K562 (cell line): ENCODE results near the gene BID. TPM values are rescaled to one million over a fixed set of nuclear protein-coding genes. Genes with fewer than 3 reads are reported as not detected.

Experiments
- ATF7 ChIP-seq: fragments of 450-650 bp; IDR thresholded peaks from 2 replicates; pipeline ENCODE4 v1.7.1; 2014; ENCODE audit warnings: mild to moderate bottlenecking, moderate library complexity
- CBFA2T2 ChIP-seq: fragments of 450-650 bp; conservative IDR thresholded peaks from 2 replicates; pipeline ENCODE4 v1.6.1; 2017; ENCODE audit warnings: mild to moderate bottlenecking
- FOXA1 ChIP-seq: fragments of 450-650 bp; IDR thresholded peaks from 2 replicates; pipeline ENCODE4 v1.6.1; 2016; ENCODE audit warnings: mild to moderate bottlenecking, borderline replicate concordance
- MAFF ChIP-seq: IDR thresholded peaks from 2 replicates; pipeline ENCODE4 v1.6.1; 2012; ENCODE audit warnings: low read length, improper control_type of control experiment
- MGA ChIP-seq: fragments of 450-650 bp; IDR thresholded peaks from 2 replicates; pipeline ENCODE4 v1.6.1; 2016; ENCODE audit warnings: mild to moderate bottlenecking, moderate library complexity
- MIER1 ChIP-seq: fragments of 450-650 bp; IDR thresholded peaks from 2 replicates; pipeline ENCODE4 v1.6.1; 2016; ENCODE audit warnings: antibody characterized with exemption, mild to moderate bottlenecking, low read depth
- OTX1 ChIP-seq: fragments of 450-650 bp; formaldehyde crosslinking; IDR thresholded peaks from 2 replicates; pipeline ENCODE4 v1.4.0; 2022; ENCODE audit warnings: mild to moderate bottlenecking
- PHF8 ChIP-seq: fragments of 200-600 bp; sonication (generic); IDR thresholded peaks from 2 replicates; pipeline ENCODE4 v1.6.1; 2012; ENCODE audit warnings: mixed run types, mild to moderate bottlenecking, inconsistent platforms, low read length, moderate library complexity, borderline replicate concordance
- PKNOX1 ChIP-seq: fragments of 450-650 bp; IDR thresholded peaks from 2 replicates; pipeline ENCODE4 v1.6.1; 2016
- RAD51 ChIP-seq: fragments of 450-650 bp; IDR thresholded peaks from 2 replicates; pipeline ENCODE4 v1.7.1; 2016; ENCODE audit warnings: low read depth, mild to moderate bottlenecking, borderline replicate concordance
- RBM25 ChIP-seq: fragments of 200-400 bp; formaldehyde crosslinking; IDR thresholded peaks from 2 replicates; pipeline ENCODE4 v1.6.1; 2018; ENCODE audit warnings: low read length, low read depth, moderate library complexity; ENCODE audit not compliant: severe bottlenecking
- polyA plus RNA-seq, 8 experiments: library from polyadenylated mRNA; depleted of rRNA in 4 of 8; stranded (reverse) in 5 of 8; unstranded in 3 of 8; fragments of >200 nt; fragmentation: Nextera tagmentation in 2 of 8; fragmentation: Illumina TruSeq in 1 of 8; extraction: Ambion mirVana in 2 of 8; extraction: Trizol in 1 of 8; gene quantifications; 2 replicates each; pipeline versions ENCODE4 v1.2.1 to v1.2.3, GENCODE V29; 2011 to 2014; ENCODE audit warnings: inconsistent platforms in 1 of 8, missing spikeins in 1 of 8
- total RNA-seq, 7 experiments: library from RNA; depleted of rRNA in 6 of 7; stranded (reverse); fragments of >200 nt in 6 of 7; fragmentation: Illumina TruSeq in 2 of 7; extraction: Trizol in 2 of 7; gene quantifications; 2 replicates each; pipeline versions ENCODE4 v1.2.1 to v1.2.3, GENCODE V29; 2011 to 2021; ENCODE audit warnings: low replicate concordance in 1 of 7
- TF ChIP-seq, protein P1 (sequence below): sonication (generic); IDR thresholded peaks from 2 replicates; pipeline ENCODE4 v1.6.1; 2016
- TF ChIP-seq, protein P2 (sequence below): fragments of 200-800 bp; sonication (Bioruptor generic); IDR thresholded peaks from 2 replicates; pipeline ENCODE4 v1.6.1; 2017; ENCODE audit warnings: missing genetic modification characterization, missing compliant biosample characterization

BID gene
- total and polyA plus RNA-seq, 9 of the 15 experiments (the other 6 are each of a cell fraction or from before 2014, with no cell fraction given) = 5.2 to 209 (median 63.7) TPM

- no peak for TF ChIP-seq MGA
- no peak for TF ChIP-seq RBM25
- TF ChIP-seq PKNOX1 = no peak
- TF ChIP-seq MIER1 = no peak
- TF ChIP-seq CBFA2T2 = no peak
- 0 out of 2 replicates have a peak, but pooled peaks have one; percentile 34 for TF ChIP-seq ATF7
- TF ChIP-seq, protein P1, sequence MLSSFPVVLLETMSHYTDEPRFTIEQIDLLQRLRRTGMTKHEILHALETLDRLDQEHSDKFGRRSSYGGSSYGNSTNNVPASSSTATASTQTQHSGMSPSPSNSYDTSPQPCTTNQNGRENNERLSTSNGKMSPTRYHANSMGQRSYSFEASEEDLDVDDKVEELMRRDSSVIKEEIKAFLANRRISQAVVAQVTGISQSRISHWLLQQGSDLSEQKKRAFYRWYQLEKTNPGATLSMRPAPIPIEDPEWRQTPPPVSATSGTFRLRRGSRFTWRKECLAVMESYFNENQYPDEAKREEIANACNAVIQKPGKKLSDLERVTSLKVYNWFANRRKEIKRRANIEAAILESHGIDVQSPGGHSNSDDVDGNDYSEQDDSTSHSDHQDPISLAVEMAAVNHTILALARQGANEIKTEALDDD = no peak
- TF ChIP-seq PHF8 = peak; percentile 38; the same call in 1 of the 2 replicates
- no peak for TF ChIP-seq OTX1 (CRISPR knock-in tag)
- TF ChIP-seq MAFF = no peak
- no peak for TF ChIP-seq RAD51
- TF ChIP-seq FOXA1 = no peak
- TF ChIP-seq, protein P2, sequence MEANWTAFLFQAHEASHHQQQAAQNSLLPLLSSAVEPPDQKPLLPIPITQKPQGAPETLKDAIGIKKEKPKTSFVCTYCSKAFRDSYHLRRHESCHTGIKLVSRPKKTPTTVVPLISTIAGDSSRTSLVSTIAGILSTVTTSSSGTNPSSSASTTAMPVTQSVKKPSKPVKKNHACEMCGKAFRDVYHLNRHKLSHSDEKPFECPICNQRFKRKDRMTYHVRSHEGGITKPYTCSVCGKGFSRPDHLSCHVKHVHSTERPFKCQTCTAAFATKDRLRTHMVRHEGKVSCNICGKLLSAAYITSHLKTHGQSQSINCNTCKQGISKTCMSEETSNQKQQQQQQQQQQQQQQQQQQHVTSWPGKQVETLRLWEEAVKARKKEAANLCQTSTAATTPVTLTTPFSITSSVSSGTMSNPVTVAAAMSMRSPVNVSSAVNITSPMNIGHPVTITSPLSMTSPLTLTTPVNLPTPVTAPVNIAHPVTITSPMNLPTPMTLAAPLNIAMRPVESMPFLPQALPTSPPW (CRISPR knock-in tag) = peak; percentile 19; the same call in 1 of the 2 replicates
Measured at GRCh38 chr22:17777005-17777716, 2.9 kb upstream of the BID start (continued).
